K562 (cell line): ENCODE results near the gene ATXN1. TPM values are rescaled to one million over a fixed set of nuclear protein-coding genes. Genes with fewer than 3 reads are reported as not detected.
A peak's percentile ranks its signal among the peaks of the same experiment; 100 is the strongest.

ENCODE experiments used
- CXXC5 ChIP-seq: fragments of 250-450 bp; sonication (Bioruptor Pico); IDR thresholded peaks from 2 replicates; pipeline ENCODE4 v1.8.0; 2022; ENCODE audit warnings: inconsistent platforms, mild to moderate bottlenecking, moderate library complexity
- DMBX1 ChIP-seq: fragments of 250-450 bp; sonication (Bioruptor Pico); IDR thresholded peaks from 2 replicates; pipeline ENCODE4 v1.8.0; 2022; ENCODE audit warnings: inconsistent platforms, mild to moderate bottlenecking, moderate library complexity, borderline replicate concordance
- ETV5 ChIP-seq: sonication (generic); formaldehyde crosslinking; IDR thresholded peaks from 2 replicates; pipeline ENCODE4 v1.4.0; 2020; ENCODE audit warnings: low read depth, mild to moderate bottlenecking, missing genetic modification reagents
- GATA2 ChIP-seq: sonication (generic); formaldehyde crosslinking; IDR thresholded peaks from 2 replicates; pipeline ENCODE4 v1.4.0; 2020; ENCODE audit warnings: mild to moderate bottlenecking, missing genetic modification reagents
- GTF2E2 ChIP-seq: fragments of 200-800 bp; sonication (Bioruptor generic); IDR thresholded peaks from 2 replicates; pipeline ENCODE4 v1.6.1; 2016; ENCODE audit warnings: missing genetic modification characterization, missing compliant biosample characterization
- SMC3 ChIP-seq: conservative IDR thresholded peaks from 2 replicates; pipeline ENCODE4 v1.6.1; 2011; ENCODE audit warnings: low read depth, low read length, improper control_type of control experiment; ENCODE audit not compliant: insufficient read depth
- STAT5B ChIP-seq: fragments of 250-450 bp; sonication (Bioruptor Pico); IDR thresholded peaks from 2 replicates; pipeline ENCODE4 v1.8.0; 2021; ENCODE audit warnings: mild to moderate bottlenecking, inconsistent platforms
- ZBTB1 ChIP-seq: sonication (generic); formaldehyde crosslinking; IDR thresholded peaks from 2 replicates; pipeline ENCODE4 v1.8.1; 2023; ENCODE audit warnings: missing genetic modification reagents, low read depth, mild to moderate bottlenecking, borderline replicate concordance
- ZBTB17 ChIP-seq: fragments of 450-650 bp; formaldehyde crosslinking; IDR thresholded peaks from 2 replicates; pipeline ENCODE4 v1.4.0; 2020; ENCODE audit warnings: mild to moderate bottlenecking
- ZNF143 ChIP-seq: sonication (generic); formaldehyde crosslinking; IDR thresholded peaks from 2 replicates; pipeline ENCODE4 v1.9.0; 2022; ENCODE audit warnings: mild to moderate bottlenecking, missing genetic modification reagents
- ZNF146 ChIP-seq: IDR thresholded peaks from one replicate; pipeline ENCODE4 v1.6.1; 2018; ENCODE audit warnings: missing compliant biosample characterization; ENCODE audit not compliant: unreplicated experiment
- ZNF584 ChIP-seq: fragments of 200-800 bp; sonication (Bioruptor generic); IDR thresholded peaks from 2 replicates; pipeline ENCODE4 v1.6.1; 2016; ENCODE audit warnings: low read depth, mild to moderate bottlenecking, missing genetic modification characterization, missing compliant biosample characterization
- ZNF76 ChIP-seq: fragments of 250-450 bp; sonication (Bioruptor Pico); IDR thresholded peaks from 2 replicates; pipeline ENCODE4 v1.4.0; 2020; ENCODE audit warnings: mild to moderate bottlenecking, moderate library complexity, borderline replicate concordance
- polyA plus RNA-seq, 8 experiments: library from polyadenylated mRNA; depleted of rRNA in 4 of 8; stranded (reverse) in 5 of 8; unstranded in 3 of 8; fragments of >200 nt; fragmentation: Nextera tagmentation in 2 of 8; fragmentation: Illumina TruSeq in 1 of 8; extraction: Ambion mirVana in 2 of 8; extraction: Trizol in 1 of 8; gene quantifications; 2 replicates each; pipeline versions ENCODE4 v1.2.1 to v1.2.3, GENCODE V29; 2011 to 2014; ENCODE audit warnings: inconsistent platforms in 1 of 8, missing spikeins in 1 of 8
- total RNA-seq, 7 experiments: library from RNA; depleted of rRNA in 6 of 7; stranded (reverse); fragments of >200 nt in 6 of 7; fragmentation: Illumina TruSeq in 2 of 7; extraction: Trizol in 2 of 7; gene quantifications; 2 replicates each; pipeline versions ENCODE4 v1.2.1 to v1.2.3, GENCODE V29; 2011 to 2021; ENCODE audit warnings: low replicate concordance in 1 of 7
- TF ChIP-seq, protein P1 (sequence below), 2 experiments: fragments of 450-650 bp; IDR thresholded peaks; 2 replicates each; pipeline ENCODE4 v1.6.1; 2018; ENCODE audit warnings: mild to moderate bottlenecking in 2 of 2, low read depth in 1 of 2; ENCODE audit not compliant: partially characterized antibody in 2 of 2
- TF ChIP-seq, protein P2 (sequence below): fragments of 450-650 bp; IDR thresholded peaks from 2 replicates; pipeline ENCODE4 v1.7.0; 2016; ENCODE audit warnings: borderline replicate concordance
- TF ChIP-seq, protein P3 (sequence below): fragments of 250-450 bp; sonication (Bioruptor Pico); IDR thresholded peaks from 2 replicates; pipeline ENCODE4 v1.5.0; 2022; ENCODE audit warnings: mild to moderate bottlenecking
- TF ChIP-seq, protein P4 (sequence below): fragments of 250-450 bp; sonication (Bioruptor Pico); IDR thresholded peaks from 2 replicates; pipeline ENCODE4 v1.8.0; 2022; ENCODE audit warnings: inconsistent platforms

The ATXN1 gene
- total and polyA plus RNA-seq, 9 of the 15 experiments (the other 6 are each of a cell fraction or from before 2014, with no cell fraction given) = under 0.01 to 1.2 (median 0.58) TPM

DNA sequence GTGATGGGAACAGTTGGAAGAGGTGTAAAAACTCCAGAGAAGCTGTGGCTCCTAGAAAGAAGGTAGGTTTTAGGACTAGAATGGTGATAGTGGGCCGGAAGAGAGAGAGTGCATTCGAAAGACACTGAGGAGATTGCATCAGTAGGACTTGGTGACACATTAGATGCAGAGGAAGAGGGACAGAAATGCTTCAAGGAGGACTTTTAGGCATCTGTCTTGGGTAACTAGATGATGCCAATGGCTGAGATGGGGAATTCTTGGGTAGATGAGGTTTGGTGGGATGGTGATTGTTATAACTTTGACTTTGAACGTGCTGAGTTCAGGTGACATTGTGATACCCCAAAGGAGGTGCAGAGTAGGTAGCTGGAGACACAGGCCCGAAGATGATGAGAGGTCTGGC lies 326.4 kb downstream of the ATXN1 start (continued):
- TF ChIP-seq GATA2 (CRISPR knock-in tag) (no peak), STAT5B (CRISPR knock-in tag) (no peak), SMC3 (no peak), ZNF146 (CRISPR knock-in tag) (no peak), ZBTB1 (CRISPR knock-in tag) (no peak), ZNF76 (CRISPR knock-in tag) (no peak), DMBX1 (no peak; the same call in 1 of the 2 replicates), ZBTB17 (CRISPR knock-in tag) (no peak), ZNF584 (CRISPR knock-in tag) (peak; percentile 76), ZNF143 (CRISPR knock-in tag) (no peak), ETV5 (CRISPR knock-in tag) (no peak), CXXC5 (CRISPR knock-in tag) (peak; percentile 20; the same call in 1 of the 2 replicates), GTF2E2 (tag) (no peak)
- TF ChIP-seq, protein P1, sequence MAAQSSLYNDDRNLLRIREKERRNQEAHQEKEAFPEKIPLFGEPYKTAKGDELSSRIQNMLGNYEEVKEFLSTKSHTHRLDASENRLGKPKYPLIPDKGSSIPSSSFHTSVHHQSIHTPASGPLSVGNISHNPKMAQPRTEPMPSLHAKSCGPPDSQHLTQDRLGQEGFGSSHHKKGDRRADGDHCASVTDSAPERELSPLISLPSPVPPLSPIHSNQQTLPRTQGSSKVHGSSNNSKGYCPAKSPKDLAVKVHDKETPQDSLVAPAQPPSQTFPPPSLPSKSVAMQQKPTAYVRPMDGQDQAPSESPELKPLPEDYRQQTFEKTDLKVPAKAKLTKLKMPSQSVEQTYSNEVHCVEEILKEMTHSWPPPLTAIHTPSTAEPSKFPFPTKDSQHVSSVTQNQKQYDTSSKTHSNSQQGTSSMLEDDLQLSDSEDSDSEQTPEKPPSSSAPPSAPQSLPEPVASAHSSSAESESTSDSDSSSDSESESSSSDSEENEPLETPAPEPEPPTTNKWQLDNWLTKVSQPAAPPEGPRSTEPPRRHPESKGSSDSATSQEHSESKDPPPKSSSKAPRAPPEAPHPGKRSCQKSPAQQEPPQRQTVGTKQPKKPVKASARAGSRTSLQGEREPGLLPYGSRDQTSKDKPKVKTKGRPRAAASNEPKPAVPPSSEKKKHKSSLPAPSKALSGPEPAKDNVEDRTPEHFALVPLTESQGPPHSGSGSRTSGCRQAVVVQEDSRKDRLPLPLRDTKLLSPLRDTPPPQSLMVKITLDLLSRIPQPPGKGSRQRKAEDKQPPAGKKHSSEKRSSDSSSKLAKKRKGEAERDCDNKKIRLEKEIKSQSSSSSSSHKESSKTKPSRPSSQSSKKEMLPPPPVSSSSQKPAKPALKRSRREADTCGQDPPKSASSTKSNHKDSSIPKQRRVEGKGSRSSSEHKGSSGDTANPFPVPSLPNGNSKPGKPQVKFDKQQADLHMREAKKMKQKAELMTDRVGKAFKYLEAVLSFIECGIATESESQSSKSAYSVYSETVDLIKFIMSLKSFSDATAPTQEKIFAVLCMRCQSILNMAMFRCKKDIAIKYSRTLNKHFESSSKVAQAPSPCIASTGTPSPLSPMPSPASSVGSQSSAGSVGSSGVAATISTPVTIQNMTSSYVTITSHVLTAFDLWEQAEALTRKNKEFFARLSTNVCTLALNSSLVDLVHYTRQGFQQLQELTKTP (IDR thresholded peaks at IDR 0.05; ENCODE audit: low read depth in 1 of 2, partially characterized antibody in 2 of 2) = peak in 1 of 2 experiments; percentile 39
- TF ChIP-seq, protein P2, sequence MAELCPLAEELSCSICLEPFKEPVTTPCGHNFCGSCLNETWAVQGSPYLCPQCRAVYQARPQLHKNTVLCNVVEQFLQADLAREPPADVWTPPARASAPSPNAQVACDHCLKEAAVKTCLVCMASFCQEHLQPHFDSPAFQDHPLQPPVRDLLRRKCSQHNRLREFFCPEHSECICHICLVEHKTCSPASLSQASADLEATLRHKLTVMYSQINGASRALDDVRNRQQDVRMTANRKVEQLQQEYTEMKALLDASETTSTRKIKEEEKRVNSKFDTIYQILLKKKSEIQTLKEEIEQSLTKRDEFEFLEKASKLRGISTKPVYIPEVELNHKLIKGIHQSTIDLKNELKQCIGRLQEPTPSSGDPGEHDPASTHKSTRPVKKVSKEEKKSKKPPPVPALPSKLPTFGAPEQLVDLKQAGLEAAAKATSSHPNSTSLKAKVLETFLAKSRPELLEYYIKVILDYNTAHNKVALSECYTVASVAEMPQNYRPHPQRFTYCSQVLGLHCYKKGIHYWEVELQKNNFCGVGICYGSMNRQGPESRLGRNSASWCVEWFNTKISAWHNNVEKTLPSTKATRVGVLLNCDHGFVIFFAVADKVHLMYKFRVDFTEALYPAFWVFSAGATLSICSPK = no peak
- TF ChIP-seq, protein P3, sequence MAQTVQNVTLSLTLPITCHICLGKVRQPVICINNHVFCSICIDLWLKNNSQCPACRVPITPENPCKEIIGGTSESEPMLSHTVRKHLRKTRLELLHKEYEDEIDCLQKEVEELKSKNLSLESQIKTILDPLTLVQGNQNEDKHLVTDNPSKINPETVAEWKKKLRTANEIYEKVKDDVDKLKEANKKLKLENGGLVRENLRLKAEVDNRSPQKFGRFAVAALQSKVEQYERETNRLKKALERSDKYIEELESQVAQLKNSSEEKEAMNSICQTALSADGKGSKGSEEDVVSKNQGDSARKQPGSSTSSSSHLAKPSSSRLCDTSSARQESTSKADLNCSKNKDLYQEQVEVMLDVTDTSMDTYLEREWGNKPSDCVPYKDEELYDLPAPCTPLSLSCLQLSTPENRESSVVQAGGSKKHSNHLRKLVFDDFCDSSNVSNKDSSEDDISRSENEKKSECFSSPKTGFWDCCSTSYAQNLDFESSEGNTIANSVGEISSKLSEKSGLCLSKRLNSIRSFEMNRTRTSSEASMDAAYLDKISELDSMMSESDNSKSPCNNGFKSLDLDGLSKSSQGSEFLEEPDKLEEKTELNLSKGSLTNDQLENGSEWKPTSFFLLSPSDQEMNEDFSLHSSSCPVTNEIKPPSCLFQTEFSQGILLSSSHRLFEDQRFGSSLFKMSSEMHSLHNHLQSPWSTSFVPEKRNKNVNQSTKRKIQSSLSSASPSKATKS (CRISPR knock-in tag) = no peak
- TF ChIP-seq, protein P4, sequence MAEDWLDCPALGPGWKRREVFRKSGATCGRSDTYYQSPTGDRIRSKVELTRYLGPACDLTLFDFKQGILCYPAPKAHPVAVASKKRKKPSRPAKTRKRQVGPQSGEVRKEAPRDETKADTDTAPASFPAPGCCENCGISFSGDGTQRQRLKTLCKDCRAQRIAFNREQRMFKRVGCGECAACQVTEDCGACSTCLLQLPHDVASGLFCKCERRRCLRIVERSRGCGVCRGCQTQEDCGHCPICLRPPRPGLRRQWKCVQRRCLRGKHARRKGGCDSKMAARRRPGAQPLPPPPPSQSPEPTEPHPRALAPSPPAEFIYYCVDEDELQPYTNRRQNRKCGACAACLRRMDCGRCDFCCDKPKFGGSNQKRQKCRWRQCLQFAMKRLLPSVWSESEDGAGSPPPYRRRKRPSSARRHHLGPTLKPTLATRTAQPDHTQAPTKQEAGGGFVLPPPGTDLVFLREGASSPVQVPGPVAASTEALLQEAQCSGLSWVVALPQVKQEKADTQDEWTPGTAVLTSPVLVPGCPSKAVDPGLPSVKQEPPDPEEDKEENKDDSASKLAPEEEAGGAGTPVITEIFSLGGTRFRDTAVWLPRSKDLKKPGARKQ = no peak
